ENCODE results near the gene SMIM43.

GRCh38 chr4:121765971-121766538, 1.1 kb upstream of the SMIM43 start:
- TF ChIP-seq CTCF (IDR thresholded peaks at IDR 0.05; ENCODE audit: control extremely low read depth in 1 of 3, insufficient read depth in 1 of 3, low read depth in 1 of 3, low read length in 3 of 3) (no peak), SUZ12 (IDR thresholded peaks at IDR 0.05; ENCODE audit: low read length) (no peak), MAX (IDR thresholded peaks at IDR 0.05) (no peak; the same call in 1 of the 2 replicates), POU5F1 (IDR thresholded peaks at IDR 0.05; ENCODE audit: low read depth, low read length) (no peak), POLR2AphosphoS5 (IDR thresholded peaks at IDR 0.05; ENCODE audit: low read depth, low read length) (no peak), TAF1 (IDR thresholded peaks at IDR 0.05; ENCODE audit: low read depth, low read length) (no peak), USF2 (IDR thresholded peaks at IDR 0.05; ENCODE audit: low read length) (0 out of 2 replicates have a peak, but pooled peaks have one; percentile 25)

Data from H1 (cell line).